HG03460 (cell line): ENCODE results near the gene HSD17B14.
"Not testable (repeated sequence)": the region's sequence is repeated elsewhere in the genome, so short reads cannot be mapped to it uniquely, and the experiment has no call there.

Experiments used
- ATAC-seq: cut with Tn5 transposase; IDR thresholded peaks from one replicate; pipeline ENCODE4 v1.9.1; 2021; ENCODE audit not compliant: unreplicated experiment

Gene HSD17B14

GRCh38 chr19:48867746-48868113, 31.4 kb upstream of the HSD17B14 start:
- no peak for ATAC-seq

- no peak for ATAC-seq
Measured at GRCh38 chr19:48867123-48867745, 30.9 kb upstream of the HSD17B14 start.

GRCh38 chr19:48866692-48867091, 30.4 kb upstream of the HSD17B14 start:
- no peak for ATAC-seq

- no peak for ATAC-seq
Measured at GRCh38 chr19:48862827-48863226, 26.5 kb upstream of the HSD17B14 start.

- ATAC-seq: no peak
Measured at GRCh38 chr19:48861313-48861712, 25.0 kb upstream of the HSD17B14 start.

- ATAC-seq: peak; percentile 54
Measured at GRCh38 chr19:48859711-48860572, 23.7 kb upstream of the HSD17B14 start.

- no peak for ATAC-seq
Measured at GRCh38 chr19:48858984-48859710, 22.9 kb upstream of the HSD17B14 start.

- ATAC-seq: no peak
Measured at GRCh38 chr19:48856921-48857320, 20.6 kb upstream of the HSD17B14 start.

GRCh38 chr19:48854103-48854502, 17.8 kb upstream of the HSD17B14 start:
- ATAC-seq: no peak

GRCh38 chr19:48853483-48853882, 17.2 kb upstream of the HSD17B14 start:
- no peak for ATAC-seq

GRCh38 chr19:48852292-48852691, 16.0 kb upstream of the HSD17B14 start:
- no peak for ATAC-seq

- not testable (repeated sequence) for ATAC-seq
Measured at GRCh38 chr19:48846659-48847058, 10.4 kb upstream of the HSD17B14 start.

- no peak for ATAC-seq
Measured at GRCh38 chr19:48845384-48845783, 9.1 kb upstream of the HSD17B14 start.

- ATAC-seq: no peak
Measured at GRCh38 chr19:48844472-48844871, 8.2 kb upstream of the HSD17B14 start.

- no peak for ATAC-seq
Measured at GRCh38 chr19:48842789-48843162, 6.5 kb upstream of the HSD17B14 start.

GRCh38 chr19:48841571-48841970, 5.3 kb upstream of the HSD17B14 start:
- no peak for ATAC-seq

- no peak for ATAC-seq
Measured at GRCh38 chr19:48841047-48841446, 4.8 kb upstream of the HSD17B14 start.

GRCh38 chr19:48837687-48838086, 1.4 kb upstream of the HSD17B14 start:
- no peak for ATAC-seq

- no peak for ATAC-seq
Measured at GRCh38 chr19:48837051-48837524, 797 bp upstream of the HSD17B14 start.

- peak; percentile 53 for ATAC-seq
Measured at GRCh38 chr19:48835734-48836088, 580 bp downstream of the HSD17B14 start.

- ATAC-seq: no peak
Measured at GRCh38 chr19:48833977-48834376, 2.3 kb downstream of the HSD17B14 start.

- ATAC-seq: no peak
Measured at GRCh38 chr19:48833049-48833448, 3.2 kb downstream of the HSD17B14 start.
